Cardiac fibroblast (primary cell): ENCODE data around the gene CCSER1.

Experiments used
- DNase-seq, 2 donors: peaks; one replicate each; pipeline versions ENCODE4 v3.0.0 to v3.0.0-alpha.2; 2010; ENCODE audit warnings: low read depth in 2 of 2
- H3K4me3 ChIP-seq, 2 donors: replicated peaks in 1 of 2; 1 replicate in 1 of 2; 2 replicates in 1 of 2; pipeline ENCODE4 v1.5.1; 2011; ENCODE audit warnings: low read depth in 2 of 2, low read length in 2 of 2, mild to moderate bottlenecking in 2 of 2, moderate library complexity in 1 of 2
- TF ChIP-seq, protein P1 (sequence below): IDR thresholded peaks from one replicate; pipeline ENCODE4 v1.5.1; 2011; ENCODE audit warnings: low read depth, mild to moderate bottlenecking, low read length, inconsistent platforms

CCSER1 gene

DNA sequence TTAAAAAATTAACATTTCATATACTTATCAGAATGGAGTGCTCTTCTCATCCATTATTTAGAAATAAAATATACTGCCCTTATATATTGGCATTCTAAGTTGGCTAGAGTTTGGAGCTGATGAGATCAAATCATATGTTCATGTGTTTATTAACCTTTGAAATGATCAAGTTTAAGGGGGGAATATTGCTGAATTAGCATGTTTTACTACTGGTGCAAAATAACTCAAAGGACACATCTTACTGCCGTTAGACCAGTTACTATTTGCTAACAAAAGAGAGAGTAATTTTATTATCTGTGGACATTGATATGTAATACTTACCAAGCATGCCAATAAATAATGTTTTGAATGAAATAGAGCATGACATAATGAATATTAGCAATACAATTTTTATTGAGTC is 901.0 kb downstream of the CCSER1 start:
- no peak overlapping the region for H3K4me3 ChIP-seq
- TF ChIP-seq, protein P1, sequence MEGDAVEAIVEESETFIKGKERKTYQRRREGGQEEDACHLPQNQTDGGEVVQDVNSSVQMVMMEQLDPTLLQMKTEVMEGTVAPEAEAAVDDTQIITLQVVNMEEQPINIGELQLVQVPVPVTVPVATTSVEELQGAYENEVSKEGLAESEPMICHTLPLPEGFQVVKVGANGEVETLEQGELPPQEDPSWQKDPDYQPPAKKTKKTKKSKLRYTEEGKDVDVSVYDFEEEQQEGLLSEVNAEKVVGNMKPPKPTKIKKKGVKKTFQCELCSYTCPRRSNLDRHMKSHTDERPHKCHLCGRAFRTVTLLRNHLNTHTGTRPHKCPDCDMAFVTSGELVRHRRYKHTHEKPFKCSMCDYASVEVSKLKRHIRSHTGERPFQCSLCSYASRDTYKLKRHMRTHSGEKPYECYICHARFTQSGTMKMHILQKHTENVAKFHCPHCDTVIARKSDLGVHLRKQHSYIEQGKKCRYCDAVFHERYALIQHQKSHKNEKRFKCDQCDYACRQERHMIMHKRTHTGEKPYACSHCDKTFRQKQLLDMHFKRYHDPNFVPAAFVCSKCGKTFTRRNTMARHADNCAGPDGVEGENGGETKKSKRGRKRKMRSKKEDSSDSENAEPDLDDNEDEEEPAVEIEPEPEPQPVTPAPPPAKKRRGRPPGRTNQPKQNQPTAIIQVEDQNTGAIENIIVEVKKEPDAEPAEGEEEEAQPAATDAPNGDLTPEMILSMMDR = no peak
- no peak for DNase-seq

DNA sequence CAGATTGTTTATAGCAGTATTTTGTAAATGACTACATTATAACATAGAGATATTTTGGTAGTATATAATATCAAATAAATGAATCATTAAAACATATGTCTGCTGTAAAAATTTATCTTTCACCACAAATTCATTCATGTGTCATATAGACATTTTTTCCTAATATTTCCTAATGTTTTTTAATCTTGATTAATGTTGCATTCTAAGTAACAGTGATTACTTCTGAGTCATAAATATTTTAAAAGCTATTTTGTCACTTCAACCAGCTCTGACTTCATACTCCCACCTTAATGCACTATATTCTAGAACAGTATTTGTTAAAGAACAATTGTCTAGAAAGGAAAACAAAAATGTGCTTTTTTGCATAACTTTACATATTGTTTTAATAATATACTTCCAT is 904.6 kb downstream of the CCSER1 start:
- no peak for DNase-seq
- no peak overlapping the region for H3K4me3 ChIP-seq
- TF ChIP-seq, protein P1 = no peak

GRCh38 chr4:91032725-91033445 is 905.7 kb downstream of the CCSER1 start:
- no peak overlapping the region for H3K4me3 ChIP-seq
- TF ChIP-seq, protein P1 = no peak

DNA sequence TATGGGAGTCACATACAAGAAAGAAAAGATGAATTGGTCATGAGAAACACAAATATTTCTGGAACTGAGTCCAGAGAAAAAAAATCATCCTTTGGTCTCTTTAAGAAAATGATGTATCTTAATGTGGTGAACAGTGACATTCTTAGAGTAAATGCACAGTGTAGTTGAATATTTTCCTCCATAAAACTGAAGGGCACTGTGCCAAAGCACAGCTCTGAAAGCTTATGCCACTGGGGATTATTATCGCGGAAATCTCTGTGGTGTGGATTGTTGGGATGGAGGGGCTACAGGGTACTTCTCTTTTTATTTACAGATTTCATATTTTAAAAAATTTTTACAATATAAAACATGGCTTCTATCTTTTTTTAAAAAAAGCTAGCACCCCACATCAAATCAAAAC is 908.1 kb downstream of the CCSER1 start:
- DNase-seq = no peak
- TF ChIP-seq, protein P1 = no peak
- H3K4me3 ChIP-seq = no peak overlapping the region

More at GRCh38 chr4:91032725-91033445, 905.7 kb downstream of the CCSER1 start:
- DNase-seq = no peak

- no peak overlapping the region for H3K4me3 ChIP-seq
- TF ChIP-seq, protein P1 = no peak
- DNase-seq = no peak
Measured at GRCh38 chr4:91037951-91038350, 910.8 kb downstream of the CCSER1 start.

DNA sequence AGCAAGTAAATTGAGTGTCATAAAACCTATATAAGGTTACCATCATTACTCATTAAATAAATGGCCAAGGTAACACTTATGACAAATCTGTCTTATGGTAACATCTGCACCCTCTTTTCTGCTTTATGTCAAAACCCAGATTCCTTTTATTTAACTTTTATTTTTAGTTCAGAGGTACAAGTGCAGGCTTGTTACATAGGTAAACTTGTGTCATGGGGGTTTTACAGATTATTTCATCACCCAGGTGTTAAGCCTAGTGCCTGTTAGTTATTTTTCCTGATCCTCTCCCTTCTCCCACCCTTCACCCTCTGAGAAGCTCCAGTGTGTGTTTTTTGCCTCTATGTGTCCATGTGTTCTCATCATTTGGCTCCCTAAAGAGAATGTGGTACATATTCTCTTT is 930.7 kb downstream of the CCSER1 start:
- TF ChIP-seq, protein P1 = no peak
- no peak for DNase-seq
- no peak overlapping the region for H3K4me3 ChIP-seq

DNA sequence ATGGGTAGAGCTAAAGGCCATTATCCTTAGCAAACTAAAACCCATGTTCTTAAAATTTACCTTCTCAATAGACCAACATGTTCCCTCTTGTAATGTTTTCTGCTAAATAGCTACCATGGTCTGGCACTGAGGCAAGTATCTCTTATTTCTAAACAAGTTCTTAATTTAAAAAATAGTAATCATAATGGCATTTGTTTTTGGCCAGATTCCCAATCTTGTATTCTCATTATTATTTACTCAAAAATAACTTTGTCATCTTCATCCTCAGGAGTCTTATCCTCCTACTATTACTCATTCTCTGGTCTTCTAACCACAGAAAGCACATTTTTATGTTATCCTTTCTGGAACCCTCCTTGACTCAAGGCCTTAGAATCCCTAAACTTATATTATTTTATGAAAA is 931.2 kb downstream of the CCSER1 start:
- peak; percentile 3 to 25 for DNase-seq
- H3K4me3 ChIP-seq = no peak overlapping the region
- TF ChIP-seq, protein P1 = no peak
